ENCODE measurements around the gene MT1H. TPM values are rescaled to one million over a fixed set of nuclear protein-coding genes. Genes with fewer than 3 reads are reported as not detected.

MT1H gene
- total and polyA plus RNA-seq, 2 experiments from 2014 or later: 13.5 TPM; not detected in 1

- H3K9me3 ChIP-seq (ENCODE audit: low read depth): no peaks in the 10 kb centered on the region
- H3K27ac ChIP-seq: no peak overlapping the region
- H2AFZ ChIP-seq: no peak overlapping the region
- no peak overlapping the region for H3K4me3 ChIP-seq
- peaks cover under 1% of the 10 kb centered on the region for H3K4me1 ChIP-seq (ENCODE audit: insufficient read depth)
- peaks cover 53% of the 10 kb centered on the region for H3K27me3 ChIP-seq
- no peaks in the 10 kb centered on the region for H3K9me2 ChIP-seq (replicated peaks; ENCODE audit: insufficient read depth)
- H3K4me2 ChIP-seq: no peak overlapping the region
- no peaks in the 10 kb centered on the region for H4K20me1 ChIP-seq (ENCODE audit: insufficient read depth, poor library complexity, severe bottlenecking)
- WGBS (ENCODE audit: low lambda C conversion rate, missing lambda C conversion rate): 81% methylated on average over 3 of the region's 3 CpGs
- H3K36me3 ChIP-seq (replicated peaks; ENCODE audit: insufficient read depth, low read depth): no peaks in the 10 kb centered on the region
- TF ChIP-seq EZH2phosphoT487 (IDR thresholded peaks at IDR 0.05; ENCODE audit: low read depth, severe bottlenecking, unreplicated experiment): no peak
- TF ChIP-seq EZH2 (IDR thresholded peaks at IDR 0.05; ENCODE audit: borderline replicate concordance): no peak
- TF ChIP-seq, protein P1, sequence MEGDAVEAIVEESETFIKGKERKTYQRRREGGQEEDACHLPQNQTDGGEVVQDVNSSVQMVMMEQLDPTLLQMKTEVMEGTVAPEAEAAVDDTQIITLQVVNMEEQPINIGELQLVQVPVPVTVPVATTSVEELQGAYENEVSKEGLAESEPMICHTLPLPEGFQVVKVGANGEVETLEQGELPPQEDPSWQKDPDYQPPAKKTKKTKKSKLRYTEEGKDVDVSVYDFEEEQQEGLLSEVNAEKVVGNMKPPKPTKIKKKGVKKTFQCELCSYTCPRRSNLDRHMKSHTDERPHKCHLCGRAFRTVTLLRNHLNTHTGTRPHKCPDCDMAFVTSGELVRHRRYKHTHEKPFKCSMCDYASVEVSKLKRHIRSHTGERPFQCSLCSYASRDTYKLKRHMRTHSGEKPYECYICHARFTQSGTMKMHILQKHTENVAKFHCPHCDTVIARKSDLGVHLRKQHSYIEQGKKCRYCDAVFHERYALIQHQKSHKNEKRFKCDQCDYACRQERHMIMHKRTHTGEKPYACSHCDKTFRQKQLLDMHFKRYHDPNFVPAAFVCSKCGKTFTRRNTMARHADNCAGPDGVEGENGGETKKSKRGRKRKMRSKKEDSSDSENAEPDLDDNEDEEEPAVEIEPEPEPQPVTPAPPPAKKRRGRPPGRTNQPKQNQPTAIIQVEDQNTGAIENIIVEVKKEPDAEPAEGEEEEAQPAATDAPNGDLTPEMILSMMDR (IDR thresholded peaks at IDR 0.05; ENCODE audit: poor library complexity): no peak
- DNase-seq (ENCODE audit: low spot score): no peak
- no peaks in the 10 kb centered on the region for H3K79me2 ChIP-seq
Measured at GRCh38 chr16:56677474-56677873, 7.9 kb downstream of the MT1H start.

DNA sequence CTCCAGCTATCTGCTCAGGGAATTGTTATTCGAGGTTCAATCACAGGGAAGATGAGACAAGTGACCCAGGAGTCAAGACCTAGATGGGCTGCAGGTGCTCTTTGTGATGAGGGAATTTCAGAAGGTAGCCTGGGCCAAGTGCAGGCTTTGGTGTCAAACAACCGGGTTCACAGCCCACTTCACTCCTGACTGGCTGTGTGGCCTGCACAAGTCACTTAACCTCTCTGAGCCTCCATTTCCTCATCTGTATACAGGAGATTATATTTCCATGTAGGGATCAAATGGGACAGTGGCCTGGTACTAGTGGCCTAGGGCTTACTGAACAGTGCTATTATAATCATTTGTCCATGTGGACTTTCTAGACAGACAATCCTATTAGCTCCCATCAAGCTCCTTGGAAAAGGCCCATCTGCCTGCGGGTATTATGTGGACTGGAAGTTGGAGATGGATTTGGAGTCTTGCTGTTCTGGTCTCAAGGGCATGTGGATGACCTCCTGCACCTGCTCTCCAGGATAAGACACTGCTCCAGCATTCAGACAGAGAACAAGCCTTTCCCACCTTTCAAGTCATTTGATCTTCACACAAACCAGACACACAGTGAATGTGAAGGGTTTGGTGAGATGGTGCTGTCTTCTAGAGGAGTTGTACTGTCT, 9.6 kb downstream of the MT1H start:
- no peak for DNase-seq (ENCODE audit: low spot score)

DNA sequence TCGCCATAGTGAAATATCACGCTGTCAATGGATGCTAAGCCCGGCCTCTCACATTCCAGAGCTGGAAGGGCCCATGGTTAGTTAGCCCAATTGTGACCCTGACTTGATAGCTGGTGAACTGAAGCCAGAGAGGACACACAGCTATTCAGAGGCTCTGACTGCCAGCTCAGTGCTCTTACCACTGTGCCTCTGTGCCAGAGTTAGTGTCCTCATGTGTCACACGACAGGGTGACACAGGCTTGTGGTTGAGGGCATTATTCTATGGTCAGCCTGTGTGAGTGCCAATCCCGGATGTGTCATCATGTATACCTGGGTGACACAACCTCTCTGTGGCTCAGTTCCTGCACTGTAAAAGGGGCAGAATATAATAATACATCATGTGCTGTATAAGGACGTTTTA, 10.2 kb downstream of the MT1H start:
- TF ChIP-seq EZH2 (IDR thresholded peaks at IDR 0.05; ENCODE audit: borderline replicate concordance) (no peak), EZH2phosphoT487 (IDR thresholded peaks at IDR 0.05; ENCODE audit: low read depth, severe bottlenecking, unreplicated experiment) (no peak)
- TF ChIP-seq, protein P1 (IDR thresholded peaks at IDR 0.05; ENCODE audit: poor library complexity): no peak

More for the DNA sequence above, 9.6 kb downstream of the MT1H start:
- H3K4me2 ChIP-seq: no peak overlapping the region
- no peaks in the 10 kb centered on the region for H3K9me3 ChIP-seq (ENCODE audit: low read depth)
- 93% methylated on average over 3 of the region's 3 CpGs for WGBS (ENCODE audit: low lambda C conversion rate, missing lambda C conversion rate)
- H3K36me3 ChIP-seq (replicated peaks; ENCODE audit: insufficient read depth, low read depth): no peaks in the 10 kb centered on the region
- H3K27ac ChIP-seq: no peak overlapping the region
- no peak for TF ChIP-seq EZH2phosphoT487 (IDR thresholded peaks at IDR 0.05; ENCODE audit: low read depth, severe bottlenecking, unreplicated experiment)
- TF ChIP-seq, protein P1 (IDR thresholded peaks at IDR 0.05; ENCODE audit: poor library complexity): no peak
- no peak for TF ChIP-seq EZH2 (IDR thresholded peaks at IDR 0.05; ENCODE audit: borderline replicate concordance)
- H3K27me3 ChIP-seq: peaks cover 49% of the 10 kb centered on the region
- no peaks in the 10 kb centered on the region for H4K20me1 ChIP-seq (ENCODE audit: insufficient read depth, poor library complexity, severe bottlenecking)
- peaks cover 7% of the 10 kb centered on the region for H3K4me1 ChIP-seq (ENCODE audit: insufficient read depth)
- no peak overlapping the region for H2AFZ ChIP-seq
- no peak overlapping the region for H3K4me3 ChIP-seq
- H3K9me2 ChIP-seq (replicated peaks; ENCODE audit: insufficient read depth): no peaks in the 10 kb centered on the region
- H3K79me2 ChIP-seq: no peaks in the 10 kb centered on the region

More for the DNA sequence above, 10.2 kb downstream of the MT1H start:
- no peak for DNase-seq (ENCODE audit: low spot score)
- H3K36me3 ChIP-seq (replicated peaks; ENCODE audit: insufficient read depth, low read depth): no peaks in the 10 kb centered on the region
- H3K27me3 ChIP-seq: peaks cover 46% of the 10 kb centered on the region
- H3K4me3 ChIP-seq: no peak overlapping the region
- 86% methylated on average over 6 of the region's 6 CpGs for WGBS (ENCODE audit: low lambda C conversion rate, missing lambda C conversion rate)
- no peaks in the 10 kb centered on the region for H3K79me2 ChIP-seq
- no peak overlapping the region for H3K27ac ChIP-seq
- H3K4me1 ChIP-seq (ENCODE audit: insufficient read depth): peaks cover 7% of the 10 kb centered on the region
- H4K20me1 ChIP-seq (ENCODE audit: insufficient read depth, poor library complexity, severe bottlenecking): no peaks in the 10 kb centered on the region
- H3K4me2 ChIP-seq: no peak overlapping the region
- H2AFZ ChIP-seq: no peak overlapping the region
- no peaks in the 10 kb centered on the region for H3K9me3 ChIP-seq (ENCODE audit: low read depth)
- H3K9me2 ChIP-seq (replicated peaks; ENCODE audit: insufficient read depth): no peaks in the 10 kb centered on the region
